Right ventricle myocardium superior (tissue), 1 donor: ENCODE data around the gene FAF1. TPM values are rescaled to one million over a fixed set of nuclear protein-coding genes. Genes with fewer than 3 reads are reported as not detected.

Experiments used
- ATAC-seq: fragments of 200-7000 bp; cut with Tn5 transposase; one replicate; pipeline ENCODE4 v1.9.1; 2020; ENCODE audit warnings: mild to moderate bottlenecking; ENCODE audit not compliant: poor library complexity
- DNase-seq: peaks from one replicate; pipeline ENCODE4 v3.0.0-alpha.2; 2020
- intact Hi-C: fragments of 100-400 bp; cut with DNase I; formaldehyde crosslinking; loops from one replicate; pipeline ENCODE4 v1.11.2; 2022
- total RNA-seq: library from RNA; stranded (reverse); fragmentation: NEBNext Ultra II Directional; extraction: Animal tissue kit (Norgen Biotek cat#: 25700); gene quantifications from one replicate; pipeline ENCODE4 v1.2.1, GENCODE V29; 2021
- donor health status: DM: no; HTN: yes; CAD: no; lungs with severe emphysema.

Gene FAF1
- total RNA-seq, 1 donor from 2014 or later: 88.1 TPM

DNA sequence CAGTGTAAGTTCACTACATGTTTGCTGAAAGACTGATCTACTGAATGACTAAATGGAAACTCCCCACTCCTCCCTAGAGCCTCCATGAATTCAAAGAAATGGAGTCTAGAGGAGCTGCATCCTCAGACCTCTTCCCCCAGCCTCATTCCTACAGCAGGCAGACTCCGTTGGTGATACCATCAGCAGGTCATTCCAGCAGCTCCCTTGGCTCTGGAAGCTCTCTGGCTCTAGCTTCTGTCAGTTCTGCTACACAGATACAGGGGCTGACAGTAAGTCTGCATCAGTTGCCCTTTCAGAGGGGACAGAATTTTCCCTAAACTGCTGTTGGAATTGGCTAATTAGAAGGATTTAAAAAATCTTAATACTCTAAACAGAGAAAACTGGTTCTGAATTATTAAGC lies 505.2 kb downstream of the FAF1 start:
- intact Hi-C loops: no loop called here
- ATAC-seq (no peak), DNase-seq (no peak)

GRCh38 chr1:50453266-50453665 lies 506.8 kb downstream of the FAF1 start:
- intact Hi-C loops: no loop called here
- no peak for DNase-seq
- no peak for ATAC-seq

DNA sequence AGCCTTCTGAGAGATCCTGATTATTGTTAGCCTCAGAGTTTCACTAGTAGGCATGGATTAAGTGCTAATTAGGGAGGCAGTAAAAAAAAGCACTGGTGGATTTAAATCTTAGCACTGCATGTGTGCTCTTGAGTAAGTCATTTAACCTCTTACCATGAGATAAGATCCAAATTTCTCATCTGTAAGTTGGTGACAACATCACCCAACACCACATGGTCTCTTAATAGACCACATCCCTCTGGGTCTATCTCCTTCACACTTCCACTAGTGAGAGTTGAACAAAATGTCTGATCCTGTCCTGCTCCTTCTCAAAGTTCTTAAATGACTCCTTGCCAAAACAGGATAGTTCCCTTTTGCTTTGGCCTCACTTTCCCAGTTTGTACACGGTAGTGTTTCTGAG lies 507.4 kb downstream of the FAF1 start:
- intact Hi-C loops: no loop called here
- ATAC-seq: no peak
- no peak for DNase-seq

DNA sequence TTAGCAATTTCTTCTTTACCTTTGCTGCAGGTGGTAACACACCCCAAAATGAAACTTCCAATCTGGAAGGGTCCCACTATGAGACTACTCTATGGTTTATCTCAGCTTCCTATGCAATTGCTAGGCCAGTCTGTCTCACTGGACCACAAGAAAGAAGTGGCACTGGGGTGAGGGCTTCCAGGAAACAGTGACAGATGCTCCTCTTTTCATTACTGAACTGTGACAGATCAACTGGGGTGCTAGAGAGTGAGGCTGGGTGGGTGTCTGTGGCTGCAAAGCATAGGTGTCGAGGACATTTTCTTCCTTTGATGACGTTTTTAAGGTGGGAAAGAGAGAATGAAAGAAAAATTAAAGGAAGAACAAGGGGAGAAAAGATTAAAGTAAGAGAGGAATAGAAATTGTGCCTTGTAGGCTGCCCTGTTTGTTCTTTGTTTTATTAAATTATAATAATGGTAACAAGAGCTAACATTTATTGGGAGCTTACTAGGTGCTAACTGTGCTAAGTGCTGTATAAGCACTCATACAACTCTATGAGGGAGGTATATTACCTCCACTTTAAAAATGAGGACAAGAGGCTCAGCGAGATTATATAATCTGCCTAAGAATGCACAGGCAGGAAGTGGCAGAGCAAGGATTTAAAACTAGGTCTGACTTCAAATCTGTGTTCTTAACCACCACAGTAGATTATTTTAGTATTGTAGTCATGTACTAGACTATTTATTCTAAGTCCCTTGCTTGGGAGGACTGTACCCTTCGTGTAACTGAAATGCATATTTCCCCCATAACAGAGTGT lies 509.0 kb downstream of the FAF1 start:
- ATAC-seq (no peak), DNase-seq (no peak)
- intact Hi-C loops: no loop called here

DNA sequence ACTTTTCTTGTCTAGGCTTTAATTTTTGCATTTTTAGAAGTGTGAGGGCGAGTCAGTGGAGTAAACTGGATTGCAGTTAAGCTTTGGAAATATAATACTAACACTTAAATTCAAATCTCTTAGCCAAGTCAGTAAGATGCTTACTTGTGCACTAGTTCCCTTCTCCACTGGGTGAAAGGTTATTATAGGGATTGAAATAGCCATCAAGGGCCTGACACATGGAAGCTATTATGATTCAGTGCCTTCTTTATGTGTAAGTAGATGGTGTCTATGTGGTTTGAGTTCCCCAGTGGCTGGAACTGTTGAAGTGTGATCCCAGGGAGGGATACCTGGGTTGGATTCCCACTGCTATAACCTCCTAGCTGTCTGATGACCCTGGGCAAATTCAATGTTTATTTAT lies 512.1 kb downstream of the FAF1 start:
- intact Hi-C loops: no loop called here
- DNase-seq: no peak
- no peak for ATAC-seq

DNA sequence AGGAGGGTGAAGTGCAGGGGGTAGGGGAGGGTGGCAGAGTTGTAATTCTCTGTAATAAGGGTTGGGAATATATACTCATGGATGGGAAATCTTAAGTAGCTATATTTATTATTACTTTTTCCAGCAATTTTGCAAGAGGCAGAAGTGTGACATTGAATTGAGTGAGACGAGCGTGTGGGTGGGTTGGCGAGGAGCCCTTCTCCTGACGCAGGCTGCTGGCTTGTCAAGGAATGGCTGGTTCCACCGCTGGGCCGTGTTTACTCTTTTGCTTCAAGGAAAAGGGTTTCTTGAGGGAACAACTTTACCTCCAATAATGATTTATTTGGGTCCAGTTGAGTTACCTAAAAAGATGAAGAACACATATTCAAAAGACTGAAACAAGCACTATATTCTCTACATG lies 518.9 kb downstream of the FAF1 start:
- ATAC-seq (no peak), DNase-seq (no peak)
- intact Hi-C loops: no loop called here

DNA sequence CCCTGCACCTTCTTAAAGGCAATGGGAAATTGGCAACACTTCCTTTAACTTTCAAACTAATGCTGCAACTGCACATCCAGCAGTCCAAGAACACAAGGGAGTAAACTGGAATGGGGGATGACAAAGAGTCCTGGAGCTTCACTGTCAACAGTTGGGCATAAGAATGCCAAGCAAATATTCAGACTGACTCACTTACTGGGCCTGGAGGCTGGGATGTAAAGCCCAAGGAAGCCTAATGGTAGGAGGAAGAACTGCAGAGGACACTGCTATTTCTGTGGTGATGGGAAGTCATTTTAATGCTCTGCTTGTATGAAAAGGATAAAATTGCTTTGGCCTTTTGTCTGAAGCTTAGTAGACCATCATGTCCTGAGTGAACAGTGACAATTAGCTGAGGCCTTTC lies 521.1 kb downstream of the FAF1 start:
- intact Hi-C loops: no loop called here
- DNase-seq (no peak), ATAC-seq (no peak)

DNA sequence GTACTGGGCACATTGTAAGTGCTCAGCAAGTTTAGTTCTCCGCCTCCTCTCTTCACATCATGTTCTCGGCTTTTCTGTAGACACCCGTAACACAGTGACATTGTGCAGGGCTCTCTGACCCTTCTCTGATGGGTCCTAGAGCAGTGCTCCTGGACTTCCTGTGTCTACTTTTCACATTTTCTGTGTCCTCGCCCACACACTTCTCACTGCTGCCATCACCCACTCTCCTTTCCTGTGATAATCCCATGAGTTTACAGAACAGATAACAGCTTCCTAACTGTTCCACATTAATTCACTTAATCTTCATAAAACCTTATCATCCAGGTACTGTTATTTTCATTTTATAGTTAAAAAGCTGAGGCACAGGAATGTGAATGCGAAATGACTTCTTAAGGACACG lies 523.6 kb downstream of the FAF1 start:
- DNase-seq: no peak
- intact Hi-C loops: no loop called here
- no peak for ATAC-seq

GRCh38 chr1:50430010-50430405 lies 530.1 kb downstream of the FAF1 start:
- no peak for ATAC-seq
- no peak for DNase-seq
- intact Hi-C loops: no loop called here

DNA sequence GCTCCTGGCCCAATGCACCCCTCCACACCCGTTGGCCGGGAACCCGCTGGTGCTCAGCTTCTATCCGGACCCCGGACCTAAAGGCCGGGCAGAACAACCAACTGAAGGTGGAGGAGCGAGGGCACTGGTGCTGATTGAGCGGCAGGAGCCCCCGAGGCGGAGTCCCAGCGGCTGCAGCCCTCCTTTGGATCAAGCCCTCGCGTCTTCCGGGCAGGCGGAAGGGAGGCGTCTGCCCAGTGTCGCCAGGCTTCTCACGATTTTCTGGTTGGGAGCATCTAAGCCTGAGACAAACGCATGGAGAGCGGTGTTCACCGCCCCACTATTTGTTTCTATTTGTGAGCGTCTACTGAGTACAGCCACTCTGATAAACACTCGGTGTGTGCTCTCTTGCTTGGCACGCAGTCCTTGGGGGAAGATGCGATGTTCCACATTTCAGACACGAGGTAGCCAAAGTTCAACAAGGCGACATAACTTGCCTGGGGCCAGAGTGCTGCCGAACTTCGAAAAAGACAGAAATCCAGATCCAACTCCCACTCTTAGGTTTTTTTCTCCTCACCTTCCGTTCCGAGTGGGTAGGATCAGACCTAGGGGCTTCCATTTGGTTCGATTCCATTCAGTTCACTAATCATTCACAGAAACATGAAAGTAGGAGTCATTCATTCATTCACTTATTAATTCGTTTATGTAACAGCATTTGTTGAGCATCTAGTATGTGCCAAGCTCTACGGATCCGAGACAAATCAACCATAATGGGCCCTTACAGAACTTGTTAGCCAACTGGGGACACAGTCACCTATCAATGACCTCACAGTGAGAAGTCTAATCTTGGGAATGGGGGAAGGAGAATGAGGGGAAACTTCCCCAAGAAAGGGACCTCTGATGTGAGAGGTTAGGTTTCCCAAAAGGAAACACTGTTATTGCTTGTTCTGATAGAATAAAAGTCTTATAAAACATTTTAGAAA lies 532.0 kb downstream of the FAF1 start:
- ATAC-seq (no peak), DNase-seq (no peak)
- intact Hi-C loops: no loop called here

DNA sequence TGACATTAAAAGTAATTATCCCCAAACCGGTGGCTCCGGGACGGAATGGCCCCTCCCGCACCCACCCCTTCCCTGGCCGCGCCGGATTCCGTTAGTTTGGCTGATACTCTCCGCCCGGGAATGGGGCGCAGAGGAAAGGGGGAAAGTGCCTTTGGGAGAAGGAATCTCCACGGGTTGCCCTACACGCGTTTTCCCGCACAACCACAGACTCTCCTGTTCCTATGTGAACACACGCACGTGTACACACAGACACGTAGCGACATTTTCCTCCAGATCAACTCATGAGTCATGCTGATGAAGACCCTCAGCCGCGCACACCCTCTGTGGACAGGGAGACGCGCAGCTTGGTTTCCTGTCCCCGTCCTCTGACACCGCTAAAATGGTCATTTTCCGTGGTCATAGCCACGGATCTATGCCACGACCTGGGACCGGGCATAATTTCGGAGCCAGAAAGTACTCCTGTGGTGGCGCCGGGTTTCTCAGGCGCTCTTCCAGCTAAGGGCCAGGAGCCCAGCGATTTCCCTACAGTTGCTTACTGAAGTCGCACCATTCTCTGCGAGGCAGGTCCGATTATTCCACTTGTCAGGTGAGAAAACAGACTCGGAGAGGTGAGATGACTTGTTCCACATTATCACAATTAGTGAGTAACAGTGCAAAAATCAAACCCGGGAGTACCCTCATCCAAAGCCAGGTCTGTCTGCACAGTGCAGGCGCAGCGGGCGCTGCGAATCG lies 532.8 kb downstream of the FAF1 start:
- intact Hi-C loops: no loop called here
- ATAC-seq (no peak), DNase-seq (no peak)

DNA sequence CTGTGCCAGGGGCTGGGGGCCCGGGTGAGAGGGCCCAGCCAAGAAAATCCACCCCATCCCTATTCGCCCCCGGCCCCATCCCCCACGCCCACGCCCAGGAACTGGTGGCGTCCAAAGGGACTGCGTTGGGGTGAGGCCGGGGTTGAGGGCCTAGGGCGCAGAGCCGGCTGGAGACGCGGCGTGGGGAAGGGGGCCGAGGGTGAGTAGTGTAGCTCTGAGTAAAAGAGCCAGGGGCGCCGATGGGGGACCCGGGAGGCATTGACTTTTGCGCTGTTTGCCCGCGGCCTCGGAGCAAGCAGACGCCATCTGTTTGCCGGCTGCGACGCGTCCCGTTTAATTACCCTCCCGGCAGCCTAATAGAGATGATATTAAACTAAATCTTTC lies 533.4 kb downstream of the FAF1 start:
- DNase-seq (no peak), ATAC-seq (no peak)
- intact Hi-C loops: no loop called here

DNA sequence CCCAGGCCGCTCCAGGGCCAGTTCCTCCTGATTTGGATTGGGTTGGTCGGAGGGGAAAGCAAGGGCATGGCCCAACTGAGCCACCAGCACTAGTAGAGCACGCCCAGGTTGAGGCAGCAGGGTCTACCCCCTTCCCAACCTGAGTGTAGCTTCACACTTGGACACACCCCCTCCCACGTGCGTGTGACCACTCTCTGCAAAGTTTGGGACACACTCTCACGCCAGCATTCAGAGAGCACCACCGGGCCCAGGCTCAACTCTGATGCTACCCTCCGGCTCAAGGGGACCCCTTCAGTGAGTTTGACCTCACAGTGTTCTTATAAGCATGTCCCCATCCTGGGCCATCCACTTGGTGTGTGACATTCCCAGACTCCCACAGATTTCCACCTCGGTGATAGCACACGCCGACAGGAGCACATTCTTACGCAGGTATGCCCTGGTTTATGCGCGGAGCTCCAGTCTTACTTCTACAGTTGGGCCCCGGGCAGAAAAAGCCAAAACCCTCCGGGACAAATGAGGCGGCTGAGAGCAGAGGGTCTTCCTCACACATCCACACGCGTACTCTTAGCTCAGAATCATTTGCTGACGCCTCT lies 533.9 kb downstream of the FAF1 start:
- DNase-seq (no peak), ATAC-seq (no peak)
- intact Hi-C loops: no loop called here

DNA sequence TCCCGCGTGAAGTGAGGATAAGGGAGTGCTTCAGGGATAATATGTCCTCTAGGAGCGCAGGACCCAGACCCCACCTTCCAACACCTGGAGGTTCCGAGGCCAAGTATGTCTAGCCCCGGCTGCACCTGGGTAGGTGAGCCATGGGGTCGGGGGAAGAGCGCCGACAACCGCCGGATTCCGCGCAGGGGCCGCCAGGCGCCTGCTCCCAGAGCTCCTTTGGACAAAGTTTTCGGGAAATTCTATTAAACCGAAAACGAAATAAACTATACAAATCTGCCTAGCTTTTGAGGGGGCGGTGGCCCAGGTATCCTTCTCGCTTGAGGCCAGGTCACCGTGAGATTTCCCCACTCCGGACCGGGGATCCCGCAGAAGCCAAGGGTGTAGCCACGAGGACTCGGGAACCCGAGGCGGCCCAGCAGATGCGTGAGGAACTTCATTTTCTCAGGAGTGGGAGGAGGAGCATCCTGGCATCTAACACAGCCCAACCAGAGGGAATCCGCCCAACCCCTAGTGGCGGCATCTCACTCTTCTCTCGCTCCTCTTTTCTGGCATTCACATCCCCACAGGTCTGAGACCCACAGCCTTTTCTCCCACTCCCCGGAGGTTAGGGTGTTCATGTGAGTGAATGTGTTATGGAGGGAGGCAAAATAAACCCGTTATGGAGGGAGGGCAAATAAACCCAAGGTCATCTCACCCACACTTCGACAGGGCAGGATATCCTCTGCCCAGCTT lies 534.5 kb downstream of the FAF1 start:
- DNase-seq (no peak), ATAC-seq (no peak)
- intact Hi-C loops: no loop called here

DNA sequence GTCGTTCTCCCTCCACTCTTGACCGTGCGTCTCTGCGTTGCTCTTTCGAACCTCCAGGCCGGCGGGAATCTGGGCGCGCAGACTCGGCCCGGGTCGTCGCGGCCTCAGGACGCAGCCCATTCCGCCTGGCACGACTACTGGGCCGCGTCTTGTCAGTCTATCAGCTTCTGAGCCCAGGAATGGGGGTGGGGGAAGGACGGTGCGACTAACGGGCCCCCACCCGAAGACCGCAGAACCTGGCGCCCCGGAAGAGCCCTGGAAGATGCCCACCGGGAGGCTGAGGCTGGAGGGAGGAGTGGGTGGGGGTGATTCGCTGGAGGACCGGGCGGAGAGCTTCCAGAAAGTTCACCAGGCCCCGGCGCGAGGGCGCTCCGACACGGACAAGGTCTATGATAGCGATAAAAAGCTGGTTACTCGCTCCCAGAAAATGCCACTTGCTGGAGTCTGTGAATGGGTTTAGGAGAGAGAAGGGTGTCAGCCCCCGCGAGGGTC lies 535.1 kb downstream of the FAF1 start:
- no peak for DNase-seq
- no peak for ATAC-seq
- intact Hi-C loops: no loop called here

GRCh38 chr1:50424045-50424883 lies 535.8 kb downstream of the FAF1 start:
- intact Hi-C loops: no loop called here
- DNase-seq (no peak), ATAC-seq (no peak)

- no peak for DNase-seq
- ATAC-seq: no peak
- intact Hi-C loops: no loop called here
Measured at GRCh38 chr1:50423670-50424000, 536.4 kb downstream of the FAF1 start.
